ENCODE data around the gene MRPL11.

Gene MRPL11

DNA sequence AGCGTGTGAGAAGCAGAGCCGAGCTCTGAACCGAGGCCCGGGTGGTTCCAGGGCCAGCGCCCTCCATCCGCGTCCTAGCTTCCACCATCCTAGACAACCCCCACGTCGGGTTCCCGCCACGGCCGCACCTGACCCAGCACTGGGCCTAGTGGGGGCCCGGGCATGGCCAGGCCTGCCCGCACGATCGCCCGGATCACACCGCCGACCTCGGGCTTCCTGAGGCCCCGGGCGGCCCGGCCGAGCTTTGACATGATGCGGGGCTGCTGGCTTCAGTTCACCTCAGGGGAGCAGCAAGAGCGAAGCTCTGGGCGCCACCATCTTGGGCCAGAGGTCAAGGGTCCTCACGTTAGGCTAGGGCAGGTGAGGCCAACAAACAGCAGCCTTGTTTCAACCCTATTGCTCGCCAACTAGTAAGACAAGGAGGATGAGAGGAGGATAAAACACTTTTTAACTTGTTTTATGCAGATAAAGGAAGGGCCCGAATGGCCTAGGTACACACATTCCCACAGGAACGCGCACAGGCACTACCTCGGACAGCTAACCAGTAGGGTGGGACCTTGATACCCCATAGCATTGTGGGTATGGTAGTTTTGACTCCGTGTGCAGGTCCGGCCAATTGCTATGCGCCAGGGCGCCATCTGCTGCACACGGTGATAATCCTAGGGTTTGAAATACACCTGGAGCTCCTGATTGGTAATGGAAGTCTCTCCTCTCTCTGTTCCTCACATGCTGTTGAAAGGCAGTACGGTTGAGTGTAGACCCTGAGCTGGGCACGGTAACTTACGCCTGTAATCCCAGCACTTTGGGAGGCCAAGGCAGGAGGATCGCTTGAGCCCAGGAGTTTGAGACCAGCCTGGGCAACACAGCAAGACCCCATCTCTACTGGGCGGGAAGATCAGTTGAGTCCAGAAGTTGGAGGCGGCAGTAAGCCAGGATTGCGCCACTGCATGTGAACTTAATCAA is at the start of gene MRPL11:
Gene MRPL11 (minus strand): TSS at position 345 of the 963 bp plus-strand sequence. CDS start 94 bp downstream, at position 251.
- DNase-seq (ENCODE audit: low spot score): peak; percentile 90

DNA sequence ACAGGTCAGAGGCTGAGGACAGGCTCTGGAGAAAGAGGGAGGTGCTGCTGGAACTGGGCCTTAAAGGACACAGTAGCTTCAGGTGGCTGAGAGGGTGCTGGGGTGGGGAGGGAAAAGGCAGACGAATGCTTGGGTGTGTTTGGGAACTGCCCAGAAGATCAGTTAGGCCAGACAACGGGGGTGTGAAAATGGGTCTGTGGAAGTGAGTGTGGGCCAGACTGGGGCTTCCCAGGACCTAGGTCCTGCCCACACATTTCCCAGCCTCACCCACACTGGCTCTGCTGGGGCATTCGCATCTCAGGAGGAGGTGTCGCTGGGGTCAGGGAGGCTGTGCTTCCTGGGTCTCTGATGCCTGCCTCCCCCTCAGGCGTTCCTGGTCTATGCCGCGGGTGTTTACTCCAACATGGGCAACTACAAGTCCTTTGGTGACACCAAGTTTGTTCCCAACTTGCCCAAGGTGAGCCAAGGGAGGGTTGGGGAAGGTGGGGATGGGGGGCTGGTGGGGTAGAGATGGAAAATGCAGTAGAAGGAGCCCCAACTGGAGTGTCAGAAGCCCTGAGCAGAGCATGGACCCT is 46.2 kb upstream of the MRPL11 start:
- no peak for DNase-seq (ENCODE audit: low spot score)

DNA sequence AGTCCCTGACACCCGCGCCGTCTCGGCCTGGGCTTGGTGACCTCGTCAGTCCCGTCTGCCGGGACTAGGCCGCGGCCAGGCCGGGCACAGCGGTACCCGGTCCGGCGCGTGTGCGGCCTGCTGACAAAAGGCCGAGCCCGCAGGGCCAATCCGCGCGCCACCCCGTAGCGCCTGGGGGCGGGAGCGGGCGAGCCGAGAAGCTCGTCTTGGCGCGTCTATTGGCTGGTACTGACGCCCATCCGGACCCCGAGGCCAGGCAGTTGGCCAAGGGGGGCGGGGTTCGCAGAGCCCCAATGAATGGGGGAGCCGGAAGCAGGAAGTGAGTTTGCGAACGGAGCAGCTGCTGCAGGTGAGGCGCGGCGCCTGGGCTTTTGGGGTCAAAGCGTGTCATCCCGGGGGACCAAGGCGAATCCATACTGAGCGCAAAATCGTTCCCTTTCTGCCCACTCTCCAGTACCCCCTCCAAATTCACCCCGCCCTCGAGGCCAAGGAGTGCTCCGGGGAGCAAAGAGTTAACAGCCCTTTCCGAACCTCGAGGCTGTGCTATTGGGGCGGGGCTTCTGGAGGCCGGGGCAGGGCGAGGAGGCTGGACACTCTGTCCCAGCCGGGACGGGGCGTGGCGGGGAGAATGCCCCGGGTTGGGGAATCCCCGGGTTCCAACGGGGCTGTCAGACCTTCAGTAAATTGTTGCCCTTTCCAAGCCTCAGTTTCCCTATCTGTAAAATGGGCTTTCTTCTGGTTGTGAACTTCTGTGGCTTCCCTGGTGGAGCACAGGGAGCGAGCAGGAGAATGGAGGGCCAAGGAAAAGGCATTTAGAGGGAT is 41.7 kb upstream of the MRPL11 start, which contains the start of gene DPP3:
Gene DPP3 (plus strand): TSS at position 318 of the 822 bp plus-strand sequence. CDS start 1,767 bp downstream, outside the sequence.
- DNase-seq (ENCODE audit: low spot score): peak; percentile 97

DNA sequence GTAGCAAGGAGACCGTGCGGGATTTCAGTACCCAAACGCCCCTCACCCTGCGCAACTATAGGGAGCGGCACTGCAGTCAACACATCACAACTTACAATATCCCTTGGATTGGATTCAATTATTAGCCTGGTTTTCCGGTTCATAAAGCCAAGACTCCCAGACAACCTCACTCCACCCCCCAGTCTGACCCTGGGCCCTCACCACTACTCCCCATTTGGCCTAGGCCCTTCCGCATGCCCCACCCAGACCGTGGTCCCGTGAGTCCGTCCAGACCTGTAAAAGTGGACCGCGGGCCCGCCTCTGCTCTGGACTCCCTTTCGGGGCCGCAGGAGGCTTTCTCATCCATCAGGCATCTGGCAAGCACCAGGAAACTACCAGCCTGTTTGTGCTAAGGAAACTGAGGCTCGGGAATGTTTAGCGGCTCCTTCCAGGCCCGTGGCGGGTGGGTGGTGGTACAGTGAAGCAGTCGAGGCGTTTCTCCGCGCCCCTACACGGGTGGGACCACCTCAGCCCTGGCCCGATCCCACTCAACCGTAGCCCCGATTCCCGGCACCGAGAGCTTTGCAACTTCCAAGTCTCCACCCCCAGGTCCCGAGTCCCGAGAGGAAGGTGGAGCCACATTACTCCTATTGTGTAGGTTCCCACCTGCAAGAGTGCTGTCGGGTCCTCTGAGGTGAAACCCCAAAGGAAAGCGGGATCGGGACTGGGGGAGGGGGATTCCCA is 40.9 kb upstream of the MRPL11 start:
- DNase-seq (ENCODE audit: low spot score): no peak

DNA sequence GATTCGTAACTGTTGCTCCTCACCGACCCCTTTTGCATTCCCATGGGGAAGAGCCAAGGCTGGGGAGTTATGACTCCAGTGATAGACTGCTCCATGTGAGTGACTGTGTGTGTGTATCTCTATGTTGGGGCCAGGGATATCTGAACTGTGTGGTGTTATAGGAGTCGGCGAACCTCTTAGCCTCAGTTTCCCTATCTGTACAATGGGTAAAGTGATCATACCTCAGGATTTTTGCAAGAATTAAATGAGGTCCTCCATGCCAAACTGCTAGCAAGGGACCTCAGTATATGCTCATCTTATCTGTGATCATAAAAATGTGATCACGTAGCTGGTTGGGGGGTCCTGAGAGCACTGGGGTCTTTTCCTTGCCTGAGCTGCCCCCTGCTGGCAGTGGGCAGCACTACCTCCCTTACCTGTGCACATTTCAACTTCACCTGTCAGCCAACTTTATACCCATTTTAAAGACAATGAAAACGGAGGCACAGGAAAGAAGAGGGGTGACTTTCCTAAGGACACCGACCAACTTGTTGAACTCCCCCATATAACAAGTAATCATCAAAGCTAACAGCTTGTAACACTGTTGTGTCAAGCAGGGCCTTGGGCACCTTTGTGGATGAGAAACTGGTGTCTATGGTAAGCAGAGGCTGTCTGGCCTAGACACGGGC is 40.2 kb upstream of the MRPL11 start:
- DNase-seq (ENCODE audit: low spot score): no peak

DNA sequence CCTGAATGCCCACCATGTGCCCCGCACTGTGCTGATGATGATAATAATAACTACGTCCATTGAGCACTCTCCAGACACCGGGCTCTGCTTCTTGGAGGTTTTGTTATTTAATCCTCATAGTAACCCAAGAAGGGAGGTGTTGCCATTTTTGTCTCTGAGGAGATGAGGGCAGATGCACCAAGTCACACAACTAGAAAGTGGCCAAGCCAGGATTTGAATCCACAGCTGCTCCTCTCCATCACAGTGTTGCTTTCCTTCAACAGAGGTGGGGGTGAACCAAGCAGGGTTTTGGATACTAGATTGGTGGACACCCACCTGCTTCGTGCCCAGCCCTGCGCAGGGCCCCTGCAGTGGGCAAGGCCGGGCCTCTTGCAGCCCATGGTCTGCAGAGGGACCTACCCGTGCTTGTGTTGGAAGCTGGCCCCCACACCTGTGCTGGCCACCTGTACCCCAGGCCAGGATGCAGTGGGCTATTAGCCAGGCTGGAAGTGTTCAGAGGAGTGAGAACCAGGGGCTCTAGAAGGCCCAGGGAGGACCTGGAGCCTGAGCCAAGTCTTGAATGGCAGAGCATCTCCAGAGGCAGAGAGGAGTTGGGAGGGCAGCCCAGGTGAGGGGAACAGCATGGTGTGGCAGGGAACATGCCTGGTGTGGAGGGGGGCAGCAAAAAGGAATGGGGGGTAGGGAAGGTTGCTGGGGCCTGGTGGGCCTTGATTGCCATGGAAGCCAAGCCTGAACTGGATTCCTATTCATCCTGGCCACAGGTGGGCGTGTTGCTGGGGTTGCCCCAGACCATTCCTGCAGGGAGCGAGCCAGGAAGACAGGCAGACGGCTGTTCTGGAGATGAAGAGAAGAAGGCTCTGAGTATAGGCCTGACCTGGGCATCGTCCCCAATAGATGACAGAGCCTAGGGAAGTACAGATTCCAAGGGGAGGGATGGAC is 38.9 kb upstream of the MRPL11 start:
- DNase-seq (ENCODE audit: low spot score): no peak

DNA sequence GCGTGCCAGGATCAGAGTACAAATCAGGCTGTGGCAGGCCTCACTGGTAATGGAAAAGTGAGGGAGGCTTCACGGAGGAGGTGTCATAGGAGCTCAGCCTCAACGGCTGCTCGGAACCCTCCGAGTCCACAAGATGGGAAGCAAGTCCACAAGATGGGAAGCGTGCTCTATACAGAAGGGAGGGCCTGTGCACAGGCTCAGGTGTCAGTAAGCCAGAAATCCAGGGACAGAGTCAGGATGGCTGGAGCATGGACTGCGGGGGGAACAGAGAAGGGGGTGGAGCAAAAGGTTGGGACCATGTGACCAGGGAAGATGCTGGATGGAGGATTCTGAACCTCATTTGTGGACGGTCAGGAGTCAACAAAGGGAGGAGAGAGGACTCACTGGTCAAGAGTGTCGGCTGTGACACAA is 38.2 kb upstream of the MRPL11 start:
- no peak for DNase-seq (ENCODE audit: low spot score)

DNA sequence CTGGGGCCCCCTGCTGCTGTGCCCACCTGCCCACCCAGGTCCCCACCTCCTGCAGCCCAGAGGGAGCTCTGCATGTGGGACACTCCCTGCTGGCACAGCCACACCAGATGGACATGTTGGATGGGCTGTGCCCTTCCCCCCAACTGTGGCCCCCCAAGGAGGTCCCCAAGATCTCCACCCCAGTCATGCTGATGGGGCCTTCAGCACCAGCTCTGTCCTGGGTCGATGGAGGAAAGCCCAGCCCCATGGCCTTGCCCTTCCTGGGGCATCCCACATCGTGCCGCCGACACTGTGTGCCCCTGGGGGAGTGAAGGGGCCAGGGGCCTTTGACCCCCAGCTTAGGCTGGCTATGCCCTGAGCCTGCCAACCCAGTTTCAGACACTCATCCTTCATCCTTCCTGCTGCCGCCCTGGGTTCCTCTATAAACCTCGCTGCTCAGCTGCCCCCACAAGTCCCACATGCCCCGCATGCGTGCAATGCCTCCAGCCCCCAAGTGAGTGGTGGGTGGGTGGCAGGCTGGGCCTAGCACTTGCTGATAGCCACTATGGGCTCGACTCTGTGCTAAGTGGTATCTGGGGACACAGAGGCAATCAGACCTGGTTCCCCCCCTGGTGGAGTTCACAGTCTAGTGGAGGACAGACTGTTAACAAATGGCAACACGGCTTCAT is 37.7 kb upstream of the MRPL11 start:
- no peak for DNase-seq (ENCODE audit: low spot score)

DNA sequence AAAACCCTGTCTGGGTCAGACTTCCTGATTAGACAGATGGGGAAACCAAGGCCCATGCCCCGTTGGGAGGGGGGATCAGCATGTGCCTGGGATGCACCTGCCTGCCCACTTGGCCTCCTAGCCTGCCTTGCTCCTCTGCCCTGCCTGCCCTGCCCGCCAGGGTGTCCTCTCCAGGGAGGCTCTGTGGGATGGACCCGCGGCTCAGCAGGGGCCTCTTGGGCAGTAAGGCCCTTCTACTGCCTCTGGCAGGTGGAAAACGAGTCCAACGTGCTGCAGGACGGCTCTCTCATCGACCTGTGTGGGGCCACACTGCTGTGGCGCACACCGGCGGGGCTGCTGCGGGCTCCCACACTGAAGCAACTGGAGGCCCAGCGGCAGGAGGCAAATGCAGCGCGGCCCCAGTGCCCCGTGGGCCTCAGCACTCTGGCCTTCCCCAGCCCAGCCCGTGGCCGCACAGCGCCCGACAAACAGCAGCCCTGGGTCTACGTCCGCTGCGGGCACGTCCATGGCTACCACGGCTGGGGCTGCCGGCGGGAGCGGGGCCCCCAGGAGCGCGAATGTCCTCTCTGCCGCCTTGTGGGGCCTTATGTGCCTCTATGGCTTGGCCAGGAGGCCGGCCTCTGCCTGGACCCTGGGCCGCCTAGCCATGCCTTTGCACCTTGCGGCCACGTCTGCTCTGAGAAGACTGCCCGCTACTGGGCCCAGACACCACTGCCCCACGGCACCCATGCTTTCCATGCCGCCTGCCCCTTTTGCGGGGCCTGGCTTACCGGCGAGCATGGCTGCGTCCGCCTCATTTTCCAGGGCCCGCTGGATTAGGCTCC is 36.9 kb upstream of the MRPL11 start:
- no peak for DNase-seq (ENCODE audit: low spot score)

DNA sequence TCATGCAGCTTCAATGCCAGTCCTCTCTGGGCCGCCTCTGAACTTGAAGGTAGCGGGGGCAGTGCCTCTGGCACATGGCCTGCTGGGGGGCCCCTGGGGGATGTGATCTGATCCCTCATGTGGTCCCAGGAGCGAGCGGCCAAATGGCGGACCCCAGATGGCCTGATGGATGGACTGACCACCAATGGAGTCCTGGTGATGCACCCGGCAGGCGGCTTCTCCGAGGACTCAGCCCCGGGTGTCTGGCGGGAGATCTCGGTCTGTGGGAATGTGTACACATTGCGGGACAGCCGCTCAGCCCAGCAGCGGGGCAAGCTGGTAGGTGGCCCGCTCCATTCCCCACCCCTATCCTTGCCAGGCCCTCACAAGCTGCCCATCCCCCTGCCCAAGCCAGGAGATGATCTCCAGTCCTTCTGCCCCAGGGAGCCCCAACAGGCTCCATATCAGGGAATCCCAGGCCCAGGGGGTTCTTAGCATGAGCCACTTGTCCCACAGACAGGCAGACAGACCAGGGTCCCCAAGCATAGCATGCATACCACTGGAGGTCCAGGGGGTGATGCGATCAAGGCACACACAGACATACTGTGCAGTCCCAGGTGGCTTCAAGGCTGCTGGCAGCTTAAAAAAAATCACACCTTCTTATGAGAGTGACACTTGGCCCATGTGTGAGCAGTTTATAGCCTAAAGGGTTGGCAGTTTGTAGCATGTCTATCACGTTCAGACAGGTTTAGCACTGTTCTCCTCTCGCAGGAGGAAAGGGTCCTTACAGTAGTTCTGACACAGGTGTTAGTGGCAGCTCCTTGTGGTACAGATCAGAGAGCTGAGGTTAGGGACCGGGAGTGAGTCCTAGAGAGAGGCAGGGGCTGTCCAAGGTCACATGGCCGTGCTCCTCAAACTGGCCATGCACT is 35.2 kb upstream of the MRPL11 start:
- DNase-seq (ENCODE audit: low spot score): no peak

DNA sequence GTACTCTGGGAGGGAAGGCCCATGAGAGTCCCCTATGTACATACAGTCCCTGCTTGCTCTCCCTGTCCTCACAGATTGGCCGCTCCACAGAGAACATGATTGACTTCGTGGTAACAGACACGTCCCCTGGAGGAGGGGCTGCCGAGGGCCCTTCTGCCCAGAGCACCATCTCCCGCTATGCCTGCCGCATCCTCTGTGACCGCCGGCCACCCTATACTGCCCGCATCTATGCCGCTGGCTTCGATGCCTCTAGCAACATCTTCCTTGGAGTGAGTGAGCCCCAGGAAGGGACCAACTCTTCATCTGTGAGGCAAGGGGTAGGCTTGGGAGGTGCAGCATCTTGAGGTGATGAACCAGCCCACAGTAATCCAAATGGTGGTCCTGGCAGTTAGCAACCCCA is 34.5 kb upstream of the MRPL11 start:
- no peak for DNase-seq (ENCODE audit: low spot score)

DNA sequence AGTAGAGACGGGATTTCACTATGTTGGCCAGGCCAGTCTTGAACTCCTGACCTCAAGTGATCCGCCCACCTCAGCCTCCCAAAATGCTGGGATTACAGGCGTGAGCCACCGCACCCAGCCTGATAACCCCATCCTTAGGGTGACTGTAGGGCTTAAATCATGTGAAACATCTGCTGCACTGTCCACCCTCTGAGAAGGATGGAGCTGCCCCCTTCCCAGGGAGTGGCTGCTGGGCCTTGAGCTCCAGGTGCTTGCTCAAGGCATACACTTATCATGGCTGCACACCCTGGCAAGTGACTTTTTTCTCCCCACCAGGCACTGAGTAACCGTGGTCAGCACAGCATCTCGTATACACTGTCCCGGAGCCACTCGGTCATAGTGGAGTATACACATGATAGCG is 33.4 kb upstream of the MRPL11 start:
- no peak for DNase-seq (ENCODE audit: low spot score)

DNA sequence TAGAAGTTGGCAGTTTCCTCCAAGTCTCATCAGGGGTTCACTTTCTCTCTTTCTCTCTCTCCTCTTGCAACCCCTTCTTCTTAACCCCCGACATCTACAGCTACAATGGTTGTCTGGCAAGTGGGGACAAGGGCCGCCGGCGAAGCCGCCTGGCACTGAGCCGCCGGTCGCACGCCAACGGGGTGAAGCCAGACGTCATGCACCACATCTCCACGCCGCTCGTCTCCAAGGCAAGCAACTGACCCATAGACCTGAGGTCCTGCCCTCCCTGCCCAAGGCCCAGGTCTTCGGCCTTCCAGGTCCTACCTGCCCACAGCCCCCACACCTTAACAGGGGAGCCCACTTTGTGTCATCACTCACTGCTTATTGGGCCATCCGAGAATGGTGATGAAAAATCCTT is 32.5 kb upstream of the MRPL11 start:
- no peak for DNase-seq (ENCODE audit: low spot score)

DNA sequence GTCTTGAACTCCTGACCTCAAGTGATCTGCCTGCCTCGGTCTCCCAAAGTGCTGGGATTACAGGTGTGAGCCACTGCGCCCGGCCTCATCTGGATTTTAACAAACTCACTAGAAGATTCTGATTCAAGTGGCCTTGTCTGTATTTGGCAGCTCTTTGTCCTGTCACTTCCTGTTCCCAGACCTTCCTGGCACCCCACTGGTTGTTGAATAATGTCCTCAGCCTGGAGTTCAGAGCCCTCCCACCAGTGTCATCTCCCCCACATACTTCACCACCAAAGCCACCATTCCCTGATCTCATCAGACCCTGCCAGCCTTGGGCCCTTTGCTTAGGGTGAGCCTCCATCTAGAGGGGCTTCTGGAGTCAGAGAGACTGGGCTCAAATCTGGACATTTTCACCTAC is 31.4 kb upstream of the MRPL11 start:
- no peak for DNase-seq (ENCODE audit: low spot score)

DNA sequence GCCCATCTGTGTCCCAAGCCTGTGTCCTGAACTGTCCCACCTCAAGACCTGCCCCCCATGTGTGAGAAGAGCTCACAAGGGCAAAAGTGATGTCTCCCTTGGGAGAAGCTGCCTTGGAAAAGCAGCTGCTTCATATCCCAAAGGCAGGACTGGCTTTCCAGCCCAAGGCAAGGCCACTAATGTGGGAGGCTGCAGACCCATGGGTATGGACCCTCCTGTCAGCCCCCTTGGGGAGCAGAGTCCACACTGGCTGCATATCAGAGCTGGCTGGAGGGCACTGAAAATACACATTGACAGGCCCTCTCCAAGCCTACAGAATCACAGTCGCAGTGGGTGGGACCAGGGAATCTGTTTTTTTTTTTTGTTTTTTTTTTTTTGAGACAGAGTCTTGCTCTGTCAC is 30.8 kb upstream of the MRPL11 start:
- DNase-seq (ENCODE audit: low spot score): no peak

DNA sequence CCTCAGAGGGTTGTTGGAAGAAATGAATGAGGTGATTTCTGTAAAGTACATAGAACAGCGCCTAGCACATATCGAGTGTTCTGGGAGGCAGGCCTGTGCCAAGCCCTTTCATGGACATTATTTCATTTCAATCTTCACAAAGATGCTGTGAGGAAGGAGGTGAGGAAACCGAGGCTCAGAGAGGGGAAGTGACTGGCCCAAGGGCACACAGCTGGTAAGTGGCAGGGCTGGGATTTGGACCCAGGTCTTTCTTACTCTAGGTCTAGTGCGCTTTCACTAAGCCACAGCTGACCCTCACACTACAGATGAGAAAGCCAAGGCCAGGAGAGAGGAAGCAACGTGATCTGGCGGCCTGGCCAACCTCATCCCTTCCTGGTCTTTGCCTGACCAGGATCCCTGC is 30.0 kb upstream of the MRPL11 start:
- no peak for DNase-seq (ENCODE audit: low spot score)

DNA sequence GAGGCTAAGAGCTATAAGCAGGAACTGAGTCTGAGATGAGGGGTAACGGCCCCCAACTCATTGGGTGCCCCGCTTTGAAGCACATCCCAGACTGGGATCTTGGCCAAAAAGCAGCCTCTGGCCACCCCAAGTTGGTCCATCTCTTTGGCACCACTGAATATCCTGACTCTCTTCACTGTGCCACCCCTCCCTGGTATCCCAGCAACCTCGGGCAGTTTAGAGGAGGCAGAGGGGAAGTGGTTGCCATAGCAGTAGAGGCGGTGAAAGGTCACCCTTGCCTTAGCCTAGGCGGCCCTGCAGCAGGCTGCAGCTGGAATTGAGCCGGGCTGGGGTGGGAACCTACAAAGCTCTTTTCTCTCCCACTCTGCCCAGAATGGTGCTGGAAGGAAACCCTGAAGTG is 29.1 kb upstream of the MRPL11 start:
- peak; percentile 79 for DNase-seq (ENCODE audit: low spot score)

Measured in ecto neural progenitor cell (in vitro differentiated cells).